GM18861 (cell line): ENCODE data around the gene TUFT1.

Experiments used
- ATAC-seq: cut with Tn5 transposase; IDR thresholded peaks from one replicate; pipeline ENCODE4 v1.9.1; 2021; ENCODE audit not compliant: unreplicated experiment

TUFT1 gene

DNA sequence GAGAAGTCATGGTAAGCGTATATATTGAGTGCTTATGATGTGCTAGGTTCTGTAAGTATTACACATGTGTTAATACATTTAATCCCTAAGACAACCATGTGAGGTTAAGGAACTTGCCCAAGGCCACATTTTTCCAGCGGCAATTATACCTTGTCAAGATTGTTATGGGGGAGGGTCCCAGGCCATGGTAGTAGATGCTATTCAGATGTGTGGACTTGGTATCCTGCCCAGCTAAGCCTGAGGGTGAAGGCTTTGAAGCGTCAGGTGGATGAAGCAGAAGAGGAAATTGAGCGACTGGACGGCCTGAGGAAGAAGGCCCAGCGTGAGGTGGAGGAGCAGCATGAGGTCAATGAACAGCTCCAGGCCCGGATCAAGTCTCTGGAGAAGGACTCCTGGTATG, 3.6 kb upstream of the TUFT1 start:
- no peak for ATAC-seq

DNA sequence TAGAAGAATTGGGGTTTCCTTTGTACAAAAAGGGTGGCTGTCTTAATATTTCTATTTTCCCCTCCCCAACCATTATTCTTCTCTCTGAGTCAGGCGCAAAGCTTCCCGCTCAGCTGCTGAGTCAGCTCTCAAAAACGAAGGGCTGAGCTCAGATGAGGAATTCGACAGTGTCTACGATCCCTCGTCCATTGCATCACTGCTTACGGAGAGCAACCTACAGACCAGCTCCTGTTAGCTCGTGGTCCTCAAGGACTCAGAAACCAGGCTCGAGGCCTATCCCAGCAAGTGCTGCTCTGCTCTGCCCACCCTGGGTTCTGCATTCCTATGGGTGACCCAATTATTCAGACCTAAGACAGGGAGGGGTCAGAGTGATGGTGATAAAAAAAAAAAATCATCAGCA, 3.0 kb upstream of the TUFT1 start:
- no peak for ATAC-seq

DNA sequence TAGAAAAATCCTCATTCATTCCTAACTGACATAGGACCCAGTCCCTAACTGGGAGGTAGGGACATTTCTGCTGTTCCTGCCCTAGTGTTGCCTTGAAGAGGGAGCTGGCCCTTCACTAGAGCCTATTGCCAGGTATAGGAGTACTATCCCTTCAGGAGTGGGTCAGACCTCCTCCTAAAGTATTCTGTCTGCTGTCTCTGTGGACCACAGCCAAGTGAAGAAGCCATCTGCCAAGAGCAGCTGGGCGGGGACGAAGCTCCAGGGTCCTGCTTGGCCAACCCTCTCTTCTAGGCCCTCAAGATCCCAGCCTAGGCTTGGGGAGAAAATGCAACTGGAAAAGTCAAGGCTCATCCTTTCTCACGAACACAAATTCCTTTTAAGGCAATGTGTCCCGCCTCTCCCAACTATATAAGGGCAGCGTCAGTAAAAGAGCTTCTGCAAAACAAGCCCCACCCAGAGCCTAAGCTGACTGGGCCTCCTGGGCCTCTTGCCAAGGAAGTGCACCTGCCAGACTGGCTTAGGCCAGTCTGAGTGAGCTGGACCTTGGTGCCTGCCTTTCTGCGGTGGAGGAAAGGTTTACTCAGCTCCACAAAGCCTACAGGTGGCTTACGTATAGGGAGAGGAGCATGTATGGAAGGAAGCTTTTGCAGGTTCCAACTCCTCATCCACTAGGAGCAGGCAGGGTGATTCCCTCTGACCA, 638 bp upstream of the TUFT1 start:
- ATAC-seq, result peak; percentile 41

DNA sequence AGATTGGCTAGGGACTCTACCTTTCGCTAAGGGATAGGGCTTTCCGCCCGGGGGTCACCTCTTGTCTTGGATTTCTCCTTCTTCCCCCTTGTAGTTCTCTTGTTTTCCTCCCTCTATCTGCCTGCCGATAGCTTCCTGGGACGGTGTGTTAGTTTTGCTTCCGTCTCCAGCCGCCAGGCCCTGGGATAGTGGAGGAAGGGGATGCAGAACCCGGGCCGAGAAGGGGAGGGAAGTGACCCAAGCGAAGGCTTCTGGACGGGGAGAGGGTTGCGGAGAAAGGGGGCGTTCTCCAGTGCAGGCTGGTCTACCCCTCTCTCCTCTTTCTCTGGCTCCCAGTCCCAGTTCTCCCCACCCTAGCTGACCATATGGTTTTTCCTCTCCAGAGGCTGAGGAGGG, 871 bp downstream of the TUFT1 start:
- ATAC-seq, result no peak

DNA sequence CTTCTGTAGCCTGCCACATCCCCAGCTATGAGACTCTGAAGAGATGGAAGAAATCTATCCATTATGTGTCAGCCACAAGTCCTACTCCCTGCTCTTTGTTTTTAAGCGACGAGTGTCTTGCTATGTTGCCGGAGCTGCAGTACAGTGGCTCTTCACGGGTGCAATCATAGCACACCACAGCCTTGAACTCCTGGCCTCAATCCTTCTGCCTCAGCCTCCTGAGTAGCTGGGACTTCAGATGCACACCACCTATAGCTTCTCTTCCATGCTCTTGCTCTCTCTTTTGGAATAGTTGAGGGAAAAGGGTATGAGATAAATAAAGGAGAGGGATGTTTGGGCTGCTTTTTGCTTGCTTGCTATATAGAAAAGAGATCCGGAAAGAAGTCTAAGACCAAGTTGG, 1.6 kb downstream of the TUFT1 start:
- no peak for ATAC-seq

DNA sequence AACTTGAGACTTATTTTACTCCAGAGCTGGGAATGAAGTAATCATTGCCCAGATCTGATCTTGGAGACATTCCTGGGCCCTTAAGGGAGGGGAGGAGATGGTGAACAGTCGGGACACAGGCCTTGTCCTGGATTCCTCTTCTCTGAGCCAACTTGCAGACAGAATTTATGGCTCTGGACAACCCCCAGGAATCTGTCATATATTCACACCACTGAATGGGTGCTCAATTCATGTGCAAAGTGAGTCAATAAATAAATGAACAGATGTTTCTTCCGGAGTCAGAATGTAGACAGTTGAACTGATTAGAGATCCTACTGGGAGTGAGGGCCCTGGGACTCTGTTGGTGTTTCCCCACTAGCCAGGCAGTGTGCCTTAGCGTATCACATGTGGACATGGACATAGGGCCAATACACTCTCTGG, 2.6 kb downstream of the TUFT1 start:
- no peak for ATAC-seq

DNA sequence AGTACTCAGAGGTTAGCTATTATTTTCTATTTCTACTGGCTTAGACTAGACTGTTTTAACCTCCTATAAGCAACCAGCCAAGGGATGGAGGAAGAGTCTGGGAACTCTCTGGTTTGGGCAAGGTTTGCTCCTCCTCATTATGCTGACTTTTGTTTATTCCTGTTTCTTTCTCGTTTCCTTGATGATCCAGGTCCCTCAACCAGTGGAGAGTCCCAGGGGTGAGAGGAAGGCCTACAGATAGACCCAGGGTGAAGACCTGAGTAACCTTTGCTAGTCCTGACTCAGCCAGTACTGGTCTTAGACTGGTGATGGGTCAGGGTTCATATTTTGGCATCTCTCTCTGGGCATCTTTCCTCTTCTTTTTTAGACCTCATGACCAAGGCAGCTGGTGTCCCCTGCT, 5.4 kb downstream of the TUFT1 start:
- ATAC-seq, result no peak

DNA sequence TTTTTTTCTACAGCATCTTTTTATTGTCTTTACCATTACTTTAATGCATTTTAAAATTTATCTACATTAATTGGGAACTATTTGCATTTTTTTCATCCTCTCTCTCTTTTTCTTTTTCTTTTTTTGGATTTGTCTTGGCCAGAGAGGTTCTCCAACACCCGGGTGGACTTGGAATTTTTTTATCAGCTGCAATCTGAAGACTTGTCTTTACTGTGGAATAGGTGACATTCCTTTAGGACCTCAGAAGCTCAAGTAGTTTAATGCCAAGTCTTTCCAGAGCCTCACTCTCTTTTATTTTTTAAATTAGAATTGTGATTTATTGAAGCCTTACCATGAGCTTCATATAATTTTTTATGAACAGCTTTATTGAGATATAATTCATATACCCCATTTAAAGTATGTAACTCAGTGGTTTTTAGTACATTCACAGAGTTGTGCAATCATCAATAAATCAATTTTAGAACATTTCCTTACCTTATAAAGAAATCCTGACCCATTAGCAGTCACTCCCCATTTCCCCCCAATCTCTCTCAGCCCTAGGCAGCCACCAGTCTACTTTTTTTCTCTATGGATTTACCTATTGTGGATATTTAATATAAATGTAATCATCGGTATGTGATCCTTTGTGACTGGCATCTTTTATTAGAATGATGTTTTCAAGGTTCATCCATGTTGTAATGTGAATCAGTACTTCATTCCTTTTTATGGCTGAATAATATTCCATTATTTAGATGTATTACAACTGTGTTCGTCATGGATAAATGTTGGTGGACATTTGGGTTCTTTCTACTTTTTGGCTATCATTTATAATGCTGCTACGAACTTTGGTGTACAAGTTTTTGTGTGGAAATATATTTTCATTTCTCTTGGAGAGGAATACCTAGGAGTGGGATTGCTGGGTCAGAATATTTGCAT, 6.2 kb downstream of the TUFT1 start:
- ATAC-seq, result no peak

DNA sequence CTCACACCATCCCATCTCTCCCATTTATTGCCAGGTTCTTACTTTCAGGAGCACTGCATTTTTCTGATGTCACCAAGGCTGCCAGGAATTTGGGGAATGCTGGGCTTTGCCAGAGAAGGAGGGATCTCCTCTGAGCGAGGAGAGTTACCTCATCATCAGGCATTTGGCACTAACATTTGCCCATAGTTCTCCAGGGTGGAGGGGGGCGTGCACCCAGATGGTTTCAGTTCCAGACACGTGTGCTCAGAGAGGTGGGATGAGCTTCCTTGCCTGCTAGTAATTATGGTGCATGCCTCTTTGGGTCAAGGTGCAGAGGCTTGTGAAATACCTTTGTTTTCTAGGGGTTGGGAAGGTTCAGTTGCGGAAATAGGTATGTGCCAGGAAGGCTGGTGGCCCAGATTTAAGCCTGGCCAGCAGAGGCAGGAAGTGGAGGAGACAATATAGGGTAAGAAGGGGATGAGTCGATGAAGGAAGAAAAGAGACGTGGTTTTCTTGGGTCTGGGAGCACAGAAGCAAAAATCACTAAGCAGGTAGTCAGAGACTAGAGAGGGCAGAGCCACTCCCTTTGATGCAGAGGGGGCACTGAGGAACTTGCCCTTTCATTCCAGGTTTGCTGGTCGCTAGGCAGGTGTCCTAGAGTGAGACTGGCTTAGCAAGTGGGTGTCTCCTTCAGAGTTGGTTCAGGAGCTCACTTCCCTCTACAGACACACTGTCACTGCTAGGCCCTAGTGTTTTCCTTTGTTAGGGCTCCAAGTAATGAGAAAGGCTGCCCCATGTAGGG, 7.2 kb downstream of the TUFT1 start:
- no peak for ATAC-seq

DNA sequence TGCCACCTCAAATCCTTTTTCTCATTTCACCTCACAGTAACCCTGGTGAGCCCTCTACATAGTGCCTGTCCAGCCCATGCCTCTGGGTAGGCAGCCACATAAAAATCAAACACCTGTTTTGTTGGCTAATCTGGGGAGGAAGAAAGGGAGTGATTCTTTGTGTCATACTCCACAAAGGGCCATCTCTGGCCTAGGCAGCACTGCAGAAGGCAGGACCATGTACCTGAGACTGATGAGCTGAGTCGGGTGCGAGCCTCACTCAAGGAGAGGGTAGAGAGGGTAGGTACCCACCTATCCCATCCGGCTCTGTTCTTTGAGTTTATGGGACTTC, 7.8 kb downstream of the TUFT1 start:
- no peak for ATAC-seq

DNA sequence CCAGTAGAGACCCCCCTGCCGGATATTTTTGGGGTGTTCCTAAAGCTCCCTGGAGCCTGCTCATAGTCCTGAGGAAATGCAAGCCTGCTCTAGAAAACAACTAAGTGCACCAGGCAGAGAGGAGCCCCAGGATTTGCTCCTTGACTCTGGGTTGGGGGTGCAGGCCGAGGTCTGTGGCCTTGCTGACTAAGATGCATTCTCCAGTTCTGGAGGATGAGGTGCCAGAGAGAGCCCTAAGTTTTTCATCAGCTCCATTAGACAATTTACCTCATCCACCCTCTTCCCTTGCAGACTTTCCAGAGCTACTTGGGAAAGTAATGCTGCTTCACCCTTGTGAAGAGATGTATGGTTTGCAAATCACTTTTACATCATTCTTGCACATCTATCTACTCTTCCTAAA, 9.1 kb downstream of the TUFT1 start:
- no peak for ATAC-seq

DNA sequence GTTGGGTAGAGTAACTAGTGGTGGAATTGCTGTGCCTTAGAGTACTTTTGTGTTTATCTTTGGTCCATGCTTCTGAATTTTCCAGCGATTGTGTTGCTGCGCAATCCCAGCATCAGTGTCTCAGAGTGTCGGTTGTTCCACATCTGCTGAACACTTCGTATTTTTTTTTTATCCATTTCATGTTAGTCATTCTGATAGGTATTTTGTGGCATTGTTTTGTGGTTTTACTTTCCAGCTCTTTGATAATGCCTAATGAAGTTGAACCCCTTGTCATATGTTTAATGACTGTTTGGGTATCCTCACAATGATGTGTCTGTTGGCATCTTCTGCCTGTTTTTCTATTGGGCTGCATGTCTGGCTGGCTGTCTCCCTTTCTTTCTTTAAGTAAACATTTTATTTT, 13.6 kb downstream of the TUFT1 start:
- no peak for ATAC-seq

DNA sequence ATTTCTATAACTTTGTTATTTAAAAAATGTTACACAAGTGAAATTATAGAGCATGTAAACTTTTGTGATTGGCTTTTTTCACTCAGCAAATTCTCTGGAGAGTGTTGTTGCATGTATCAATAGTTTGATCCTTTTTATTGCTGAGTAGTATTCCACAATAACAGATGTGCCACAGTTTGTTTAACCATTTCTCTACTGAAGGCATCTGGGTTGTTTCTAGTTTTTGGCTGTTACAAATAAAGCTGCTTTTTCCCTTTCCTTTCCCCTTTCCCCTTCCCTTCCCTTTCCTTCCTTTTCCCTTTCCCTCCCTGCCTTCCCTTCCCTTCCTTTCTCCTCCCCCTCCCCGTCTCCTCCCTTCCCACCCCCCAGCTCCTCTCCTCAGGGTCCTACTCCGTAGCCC, 15.9 kb downstream of the TUFT1 start:
- ATAC-seq, result no peak

DNA sequence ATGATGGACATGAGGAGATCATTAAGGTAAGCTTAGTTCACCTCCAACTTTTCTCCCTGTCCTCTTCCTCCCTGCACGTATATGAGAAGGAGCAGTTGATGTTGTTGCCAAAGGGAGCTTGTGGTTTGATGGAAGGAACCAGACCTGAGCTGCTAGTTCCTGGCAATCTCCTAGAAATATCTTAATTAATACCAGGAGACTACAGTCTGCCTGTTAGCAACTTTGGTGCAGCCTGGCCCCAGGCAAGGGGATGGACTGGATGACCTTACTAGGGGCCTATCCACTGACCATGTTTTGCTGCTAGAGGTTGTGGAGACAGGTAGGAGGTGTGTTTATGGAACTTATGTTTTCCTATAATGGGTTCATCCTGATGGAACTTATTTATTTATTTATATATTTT, 22.6 kb downstream of the TUFT1 start:
- ATAC-seq, result no peak

DNA sequence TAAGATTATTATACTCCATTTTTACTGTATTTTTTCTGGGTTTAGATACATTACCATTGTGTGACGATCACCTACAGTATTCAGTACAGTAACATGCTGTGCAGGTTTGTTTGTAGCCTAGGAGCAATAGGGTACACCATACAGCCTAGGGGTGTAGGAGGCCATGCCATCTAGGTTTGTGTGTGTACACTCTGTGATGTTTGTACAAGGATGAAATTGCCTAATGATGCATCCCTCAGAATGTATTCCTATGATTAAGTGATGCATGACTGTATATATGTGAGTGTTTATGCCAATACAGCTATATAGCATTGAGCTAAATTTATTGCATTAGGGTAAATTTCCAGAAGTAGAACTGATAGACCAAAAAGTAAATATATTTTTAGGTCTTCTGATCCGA, 23.3 kb downstream of the TUFT1 start:
- no peak for ATAC-seq

DNA sequence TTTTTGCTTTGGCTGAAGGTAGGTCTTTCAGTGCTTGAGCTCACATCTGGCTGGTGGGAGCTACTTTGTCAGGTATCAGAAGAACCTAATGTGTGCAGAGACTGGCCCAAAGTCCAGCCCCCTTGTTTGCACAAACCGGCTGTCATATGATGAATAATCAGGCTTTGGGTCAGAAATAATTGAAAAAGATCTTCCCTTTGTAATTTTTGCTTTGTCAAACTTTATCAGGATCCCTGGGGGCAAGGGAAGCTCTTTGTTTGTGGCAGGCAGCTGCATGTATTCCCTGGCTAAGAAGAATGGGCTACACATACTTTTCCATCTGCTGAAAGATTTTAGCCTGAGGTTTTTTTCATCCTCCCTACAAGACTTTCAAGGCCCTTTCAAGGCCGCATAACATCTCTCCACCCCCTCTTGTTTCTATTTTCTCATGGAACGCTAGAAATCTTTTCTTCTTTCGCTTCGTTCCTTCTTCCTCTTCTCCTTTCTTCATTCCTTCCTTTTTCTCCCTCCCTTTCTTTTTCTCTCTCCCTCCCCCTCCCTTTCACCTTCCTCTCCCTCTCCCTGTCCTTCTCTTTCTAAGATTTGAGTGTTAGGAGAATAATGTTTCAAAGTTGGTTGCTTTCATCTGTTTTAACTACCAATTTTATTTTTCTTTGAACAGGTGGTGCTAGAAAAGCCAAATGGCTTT, 25.5 kb downstream of the TUFT1 start:
- no peak for ATAC-seq

DNA sequence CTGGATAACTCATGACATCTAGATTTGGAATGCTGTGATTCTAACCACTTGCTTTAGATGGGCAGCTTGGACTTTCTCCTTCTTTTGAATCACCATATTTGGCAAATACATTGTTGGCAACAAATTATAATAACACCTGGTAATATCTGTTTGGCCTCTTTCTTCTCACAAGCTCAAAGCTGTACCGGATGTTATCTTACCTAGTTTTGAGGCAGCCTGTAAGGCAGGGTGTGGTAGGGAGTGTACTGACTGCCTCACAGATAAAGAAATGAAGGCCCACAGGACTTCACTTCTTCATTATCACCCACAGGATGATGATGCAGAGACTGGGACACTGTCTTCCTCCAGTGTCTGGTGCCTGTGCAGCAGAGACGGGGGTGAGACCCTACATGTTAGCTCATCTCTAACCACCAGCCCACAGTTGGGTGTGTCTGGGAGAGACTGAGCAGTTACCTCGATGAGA, 28.5 kb downstream of the TUFT1 start:
- no peak for ATAC-seq

DNA sequence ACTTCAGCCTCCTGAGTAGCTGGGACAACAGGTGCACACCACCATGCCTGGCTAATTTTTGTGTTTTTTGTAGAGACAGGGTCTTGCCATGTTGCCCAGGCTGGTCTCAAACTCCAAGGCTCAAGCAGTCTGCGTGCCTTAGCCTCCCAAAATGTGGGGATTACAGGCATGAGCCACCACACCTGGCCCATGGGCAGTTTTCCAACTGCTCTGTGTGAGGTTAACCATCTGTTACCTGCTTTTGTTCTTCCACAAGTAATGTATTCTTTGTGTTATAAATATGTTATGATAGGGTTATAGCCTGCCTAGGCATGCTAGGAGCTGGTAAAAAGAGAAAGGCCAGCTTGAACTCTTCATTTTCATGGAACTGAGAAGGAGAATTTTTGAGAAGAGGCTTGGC, 30.7 kb downstream of the TUFT1 start:
- ATAC-seq, result no peak

DNA sequence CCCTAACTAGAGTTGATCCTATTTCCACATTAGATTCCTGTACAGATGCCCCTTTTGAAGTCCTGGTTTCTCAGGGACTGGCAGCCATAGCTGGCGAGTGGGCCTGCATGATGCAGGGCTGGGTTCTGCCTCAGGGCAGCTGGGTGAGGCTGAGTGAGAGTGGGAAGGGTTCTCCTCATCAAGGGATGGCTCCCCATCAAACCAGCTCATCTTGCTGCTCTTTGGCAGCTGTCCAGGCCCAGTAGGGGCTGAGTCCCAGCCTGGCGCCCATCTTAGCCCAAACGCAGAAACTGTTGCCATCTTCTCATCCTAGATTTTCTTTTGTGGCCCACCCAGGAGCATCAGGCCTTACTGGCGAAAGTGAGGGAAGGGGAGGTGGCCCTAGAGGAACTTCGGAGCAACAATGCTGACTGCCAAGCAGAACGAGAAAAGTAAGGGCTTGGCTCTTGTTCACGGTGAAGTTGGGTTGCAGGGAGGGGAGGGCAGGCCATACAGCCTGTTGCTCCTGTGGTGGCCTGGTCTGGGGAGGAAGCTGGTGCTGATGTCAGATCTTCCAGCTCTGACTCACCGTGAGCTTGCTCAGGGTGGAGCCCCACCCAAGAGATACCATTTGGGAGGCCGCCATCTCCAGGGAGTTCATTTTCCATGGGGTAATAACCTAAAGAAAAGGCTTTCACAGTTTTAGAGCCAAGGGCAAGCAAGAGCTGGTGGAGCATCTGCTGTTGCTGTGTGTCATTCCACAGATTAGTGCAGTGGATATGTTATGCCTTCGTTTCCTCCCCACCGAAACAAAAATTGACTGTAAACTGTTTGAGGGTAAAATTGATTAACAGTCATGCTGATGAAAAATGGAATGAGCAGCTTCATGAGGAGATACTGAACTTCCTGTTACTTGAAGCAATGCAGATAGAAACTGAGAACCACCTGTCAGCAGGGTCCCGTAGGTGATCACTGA, 34.7 kb downstream of the TUFT1 start:
- no peak for ATAC-seq

DNA sequence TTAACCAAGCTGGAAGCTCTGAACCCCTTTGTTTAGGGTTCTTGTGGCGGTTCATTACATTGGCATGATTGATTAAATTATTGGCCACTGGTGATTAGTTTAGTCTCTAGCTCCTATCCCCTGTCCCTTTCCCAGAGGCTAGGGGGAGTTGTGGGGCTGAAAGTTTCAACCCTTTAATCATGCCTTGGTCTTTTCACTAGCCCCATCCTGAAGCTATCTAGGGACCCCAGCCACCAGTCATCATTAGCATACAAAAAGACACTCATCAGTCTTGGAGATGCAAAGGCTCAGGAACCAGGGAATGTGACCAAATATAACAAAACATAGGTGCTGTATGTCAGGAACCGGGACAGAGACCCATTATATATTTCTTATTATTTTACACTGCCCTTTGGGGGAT, 37.1 kb downstream of the TUFT1 start:
- ATAC-seq, result no peak
